Measurements from ENCODE around the gene S100A7A. TPM values are rescaled to one million over a fixed set of nuclear protein-coding genes. Genes with fewer than 3 reads are reported as not detected.

The S100A7A gene
- total RNA-seq, 4 donors from 2014 or later, result not detected

- no peaks in the 10 kb centered on the region for H3K36me3 ChIP-seq
- no peaks in the 10 kb centered on the region for H3K27me3 ChIP-seq
- no peak for DNase-seq
- H3K4me1 ChIP-seq, result no peaks in the 10 kb centered on the region
- no peaks in the 10 kb centered on the region for H3K9me3 ChIP-seq
- TF ChIP-seq CTCF (IDR thresholded peaks at IDR 0.05) (no peak), POLR2A (IDR thresholded peaks at IDR 0.05) (no peak)
- no peak overlapping the region for H3K4me3 ChIP-seq
- H3K27ac ChIP-seq, result no peak overlapping the region
Observed at GRCh38 chr1:153372571-153372970, 43.7 kb upstream of the S100A7A start.

- no peaks in the 10 kb centered on the region for H3K36me3 ChIP-seq
- TF ChIP-seq CTCF (IDR thresholded peaks at IDR 0.05) (no peak), POLR2A (IDR thresholded peaks at IDR 0.05) (no peak)
- no peaks in the 10 kb centered on the region for H3K27me3 ChIP-seq
- no peaks in the 10 kb centered on the region for H3K4me1 ChIP-seq
- DNase-seq, result no peak
- H3K4me3 ChIP-seq, result no peak overlapping the region
- no peak overlapping the region for H3K27ac ChIP-seq
- H3K9me3 ChIP-seq, result no peaks in the 10 kb centered on the region
Observed at GRCh38 chr1:153374071-153374470, 42.2 kb upstream of the S100A7A start.

- Histone ChIP-seq H3K36me3 (no peaks in the 10 kb centered on the region), H3K4me3 (no peak within 1 kb of the TSS), H3K27ac (no peak within 1 kb of the TSS), H3K27me3 (no peaks in the 10 kb centered on the region), H3K4me1 (no peaks in the 10 kb centered on the region), H3K9me3 (no peaks in the 10 kb centered on the region)
- TF ChIP-seq POLR2A (IDR thresholded peaks at IDR 0.05) (no peak), CTCF (IDR thresholded peaks at IDR 0.05) (no peak)
- no peak for DNase-seq
Observed at GRCh38 chr1:153375511-153375910, 40.8 kb upstream of the S100A7A start, which contains the start of gene S100A12. TSS of gene S100A12 (minus strand) at chr1:153375621. CDS start at chr1:153374592, 1,029 bp downstream.

- Histone ChIP-seq H3K4me1 (no peaks in the 10 kb centered on the region), H3K27ac (no peak overlapping the region), H3K9me3 (no peaks in the 10 kb centered on the region), H3K4me3 (no peak overlapping the region), H3K36me3 (no peaks in the 10 kb centered on the region), H3K27me3 (no peaks in the 10 kb centered on the region)
- TF ChIP-seq CTCF (IDR thresholded peaks at IDR 0.05), result no peak
- TF ChIP-seq POLR2A (IDR thresholded peaks at IDR 0.05), result no peak
- DNase-seq, result no peak
Observed at GRCh38 chr1:153379591-153379990, 36.7 kb upstream of the S100A7A start.

- no peak overlapping the region for H3K27ac ChIP-seq
- TF ChIP-seq CTCF (IDR thresholded peaks at IDR 0.05) (no peak), POLR2A (IDR thresholded peaks at IDR 0.05) (no peak)
Observed at GRCh38 chr1:153380711-153381110, 35.6 kb upstream of the S100A7A start.

More at GRCh38 chr1:153380711-153381110, 35.6 kb upstream of the S100A7A start:
- DNase-seq, result no peak
- no peak overlapping the region for H3K4me3 ChIP-seq
- no peaks in the 10 kb centered on the region for H3K27me3 ChIP-seq
- no peaks in the 10 kb centered on the region for H3K9me3 ChIP-seq
- no peaks in the 10 kb centered on the region for H3K36me3 ChIP-seq
- H3K4me1 ChIP-seq, result no peaks in the 10 kb centered on the region

Data from Peyer's patch (tissue), 4 donors.